GM18526 (cell line): ENCODE measurements around the gene DHRS3.

ENCODE experiments used
- POLR2A ChIP-seq: IDR thresholded peaks from 3 replicates; pipeline ENCODE4 v1.6.1; 2011; ENCODE audit not compliant: insufficient read length; ENCODE audit errors: extremely low read depth

The DHRS3 gene

GRCh38 chr1:12610305-12610935 is 7.6 kb downstream of the DHRS3 start:
- TF ChIP-seq POLR2A = no peak

GRCh38 chr1:12609469-12610003 is 8.5 kb downstream of the DHRS3 start:
- TF ChIP-seq POLR2A = no peak

GRCh38 chr1:12608311-12608957 is 9.6 kb downstream of the DHRS3 start:
- TF ChIP-seq POLR2A = no peak

DNA sequence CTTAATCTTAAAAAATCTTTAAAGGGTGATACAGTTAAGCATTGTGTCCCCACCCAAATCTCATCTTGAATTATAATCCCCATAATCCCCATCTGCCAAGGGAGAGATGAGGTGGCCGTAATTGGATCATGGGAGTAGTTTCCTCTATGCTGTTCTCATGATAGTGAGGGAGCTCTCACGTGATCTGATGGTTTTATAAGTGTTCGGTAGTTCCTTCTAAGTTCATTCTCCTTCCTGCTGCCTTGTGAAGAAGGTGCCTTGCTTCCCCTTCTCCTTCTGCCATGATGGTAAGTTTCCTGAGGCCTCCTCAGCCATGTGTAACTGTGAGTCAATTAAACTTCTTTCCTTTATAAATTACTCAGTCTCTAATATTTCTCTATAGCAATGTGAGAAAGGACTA is 10.7 kb downstream of the DHRS3 start:
- no peak for TF ChIP-seq POLR2A

DNA sequence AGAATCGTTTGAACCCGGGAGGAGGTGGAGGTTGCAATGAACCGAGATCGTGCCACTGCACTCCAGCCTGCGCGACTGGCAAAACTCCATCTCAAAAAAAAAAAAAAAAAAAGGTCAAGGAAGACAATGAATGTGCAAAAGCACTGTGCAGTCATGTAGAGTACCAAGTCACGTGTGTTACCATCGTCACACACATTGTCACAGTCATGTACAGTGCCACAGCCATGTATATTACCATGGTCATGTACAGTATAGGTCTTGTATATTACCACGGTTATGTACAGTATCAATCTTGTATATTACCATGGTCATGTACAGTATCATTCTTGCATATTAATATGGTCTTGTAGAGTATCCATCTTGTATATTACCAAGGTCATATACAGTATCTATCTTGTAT is 13.0 kb downstream of the DHRS3 start:
- TF ChIP-seq POLR2A = no peak

GRCh38 chr1:12604114-12604874 is 13.7 kb downstream of the DHRS3 start:
- no peak for TF ChIP-seq POLR2A

DNA sequence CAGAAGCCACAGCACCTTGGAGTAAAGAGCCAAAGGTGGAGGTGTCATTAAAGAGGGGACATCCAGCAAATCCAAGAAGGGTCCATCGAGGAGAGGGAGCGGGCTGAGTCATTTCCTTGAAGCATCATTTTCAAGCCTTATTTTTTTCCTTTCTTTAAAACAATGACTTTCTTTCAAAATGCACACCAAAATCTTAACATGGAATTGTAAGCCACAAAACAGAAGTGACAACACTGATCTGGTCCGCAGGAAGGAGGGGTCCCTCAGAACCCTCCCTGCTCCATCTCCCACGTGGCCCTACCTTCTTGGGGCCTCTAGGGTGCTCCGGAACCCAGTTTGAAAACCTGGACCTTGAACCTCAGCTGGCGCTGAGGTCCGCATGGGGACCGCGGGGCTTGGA is 14.8 kb downstream of the DHRS3 start:
- TF ChIP-seq POLR2A = no peak

DNA sequence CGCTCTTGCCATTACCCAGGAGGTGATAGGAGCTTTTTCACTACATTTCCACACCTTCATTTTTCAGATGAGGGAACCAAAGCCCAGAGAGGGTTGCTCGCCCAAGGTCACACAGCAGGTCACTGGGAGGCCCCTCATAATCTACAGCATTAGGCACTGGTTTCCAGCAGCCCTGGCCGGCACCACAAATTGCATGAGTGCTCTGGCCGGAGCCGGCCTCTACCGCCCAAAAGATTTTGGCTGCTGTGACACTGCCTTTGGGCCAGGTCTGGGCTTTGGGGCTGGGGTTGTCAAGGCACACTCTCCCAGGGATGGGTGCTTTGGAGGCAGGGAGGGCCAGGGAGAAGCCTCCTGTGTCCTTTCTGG is 15.4 kb downstream of the DHRS3 start:
- TF ChIP-seq POLR2A = no peak

GRCh38 chr1:12601700-12602658 is 16.0 kb downstream of the DHRS3 start:
- TF ChIP-seq POLR2A = no peak

- no peak for TF ChIP-seq POLR2A
Measured at GRCh38 chr1:12600880-12601633, 17.0 kb downstream of the DHRS3 start.

DNA sequence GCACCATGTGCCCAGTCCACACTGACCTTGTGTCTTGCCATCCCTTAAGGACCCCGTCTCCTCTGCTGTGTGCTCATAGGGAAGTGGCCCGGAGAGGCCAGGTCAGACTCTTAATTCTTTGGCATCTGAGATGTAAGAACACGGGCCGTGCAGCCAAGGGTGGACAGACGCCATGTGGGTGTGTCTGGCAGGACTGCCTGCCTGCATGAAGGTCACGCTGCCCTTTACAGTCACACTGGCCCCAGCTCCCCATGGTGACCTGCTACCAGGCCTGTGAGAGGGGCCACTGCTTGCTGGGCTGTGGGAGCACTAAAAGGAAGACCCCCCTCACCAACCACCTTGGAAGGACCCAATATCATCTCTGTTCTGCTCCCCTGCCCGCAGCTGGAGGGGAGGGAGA is 17.7 kb downstream of the DHRS3 start:
- no peak for TF ChIP-seq POLR2A

DNA sequence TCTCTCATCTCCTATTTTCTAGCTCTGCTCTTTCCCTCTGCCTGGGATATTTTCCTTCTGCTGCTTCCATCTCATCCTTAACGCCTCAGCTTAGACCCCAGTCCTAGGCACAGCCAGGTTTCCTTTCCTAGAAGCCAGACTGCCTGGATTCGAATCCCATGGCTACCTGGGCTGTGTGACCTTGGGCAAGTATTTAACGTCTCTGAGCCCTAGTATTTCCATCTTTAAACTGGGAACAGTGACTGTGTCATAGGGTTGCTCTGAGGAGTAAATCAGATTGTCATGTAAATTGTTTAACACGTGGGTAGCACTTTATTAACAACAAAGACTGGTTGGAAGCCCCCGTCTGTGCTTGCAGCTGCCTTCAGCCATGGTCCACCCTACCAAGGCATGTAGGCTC is 18.4 kb downstream of the DHRS3 start:
- no peak for TF ChIP-seq POLR2A

- TF ChIP-seq POLR2A = no peak
Measured at GRCh38 chr1:12598974-12599373, 19.0 kb downstream of the DHRS3 start.

DNA sequence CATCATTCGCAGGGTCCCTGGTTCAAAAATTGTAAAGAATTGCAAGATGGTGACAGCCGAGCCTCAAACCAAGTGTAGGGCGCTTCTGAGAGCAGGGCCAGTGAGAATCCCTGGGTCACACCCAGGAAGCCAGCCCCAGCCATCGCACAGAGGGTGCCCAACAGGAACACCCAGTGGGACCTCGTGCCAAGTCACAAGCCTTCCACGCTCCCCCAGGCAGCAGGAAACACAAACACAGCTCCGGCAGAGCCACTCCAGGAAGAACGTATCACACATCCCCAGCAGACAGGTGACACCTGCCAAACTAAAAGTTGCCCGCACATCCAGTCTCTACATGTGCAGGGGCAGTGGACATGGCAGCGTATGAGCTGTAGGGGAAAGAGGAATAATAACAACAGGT is 20.2 kb downstream of the DHRS3 start:
- no peak for TF ChIP-seq POLR2A
